T-helper 1 cell treated with Interleukin-12 subunit alpha and Interleukin-12 subunit beta and Interleukin-4 antibody, amounts not matched to agents 30 ng/mL and 1 ng/mL, for 36 hours (primary cell): Measurements from ENCODE around the gene SLC38A3. TPM values are rescaled to one million over a fixed set of nuclear protein-coding genes. Genes with fewer than 3 reads are reported as not detected.

Source experiments
- intact Hi-C: fragments of 100-400 bp; cut with micrococcal nuclease; formaldehyde crosslinking; loops from one replicate; pipeline ENCODE4 v1.15.1; 2024
- total RNA-seq: library from RNA; stranded (reverse); gene quantifications from 2 replicates; pipeline ENCODE4 v1.2.3, GENCODE V29; 2022

SLC38A3 gene
- total RNA-seq, 1 donor from 2014 or later, result not detected

GRCh38 chr3:50190936-50191660 is 14.0 kb upstream of the SLC38A3 start, which contains the start of gene GNAT1:
TSS of gene GNAT1 (plus strand) at chr3:50191610. CDS start at chr3:50191726, 116 bp downstream.
- intact Hi-C loops, result loop anchor here (5.0 kb wide), 1 partner anchor 131 kb away; the partner anchor contains the start of gene HYAL2

- intact Hi-C loops, result loop anchor here (1.0 to 5.0 kb wide), 7 partner anchors 34 to 130 kb away; partner anchors contain the start of genes HYAL2, HYAL3, NAA80 and SEMA3F
Measured at GRCh38 chr3:50192124-50192523, 12.9 kb upstream of the SLC38A3 start.

- intact Hi-C loops, result loop anchor here (1.0 to 5.0 kb wide), 7 partner anchors 34 to 130 kb away; partner anchors contain the start of genes HYAL2, HYAL3, NAA80 and SEMA3F
Measured at GRCh38 chr3:50192689-50193141, 12.4 kb upstream of the SLC38A3 start.

GRCh38 chr3:50193286-50193685 is 11.8 kb upstream of the SLC38A3 start:
- intact Hi-C loops, result loop anchor here (2.0 to 5.0 kb wide), 2 partner anchors 38 to 129 kb away; partner anchors contain the start of genes HYAL2 and SEMA3F

GRCh38 chr3:50193746-50194127 is 11.3 kb upstream of the SLC38A3 start:
- intact Hi-C loops, result loop anchor here (2.0 to 5.0 kb wide), 3 partner anchors 39 to 129 kb away; partner anchors contain the start of genes GNAI2, HYAL2 and SEMA3F

GRCh38 chr3:50194128-50194902 is 10.8 kb upstream of the SLC38A3 start:
- intact Hi-C loops, result loop anchor here (2.0 to 5.0 kb wide), 2 partner anchors 42 to 128 kb away; partner anchors contain the start of genes GNAI2 and HYAL2

- intact Hi-C loops, result loop anchor here (2.0 to 5.0 kb wide), 2 partner anchors 42 to 127 kb away; partner anchors contain the start of genes GNAI2 and HYAL2
Measured at GRCh38 chr3:50194903-50195500, 10.1 kb upstream of the SLC38A3 start.

GRCh38 chr3:50195501-50196252 is 9.4 kb upstream of the SLC38A3 start:
- intact Hi-C loops, result loop anchor here (2.0 kb wide), 1 partner anchor 41 kb away; the partner anchor contains the start of gene GNAI2

GRCh38 chr3:50196253-50196801 is 8.7 kb upstream of the SLC38A3 start:
- intact Hi-C loops, result no loop called here

- intact Hi-C loops, result no loop called here
Measured at GRCh38 chr3:50201573-50202315, 3.3 kb upstream of the SLC38A3 start.

GRCh38 chr3:50202353-50203112 is 2.5 kb upstream of the SLC38A3 start:
- intact Hi-C loops, result no loop called here

- intact Hi-C loops, result no loop called here
Measured at GRCh38 chr3:50203113-50203808, 1.8 kb upstream of the SLC38A3 start.

GRCh38 chr3:50203809-50204803 is 965 bp upstream of the SLC38A3 start:
- intact Hi-C loops, result no loop called here

- intact Hi-C loops, result no loop called here
Measured at GRCh38 chr3:50205413-50206276, 574 bp downstream of the SLC38A3 start.

GRCh38 chr3:50207359-50208042 is 2.4 kb downstream of the SLC38A3 start:
- intact Hi-C loops, result no loop called here
